HepG2 (cell line): ENCODE data around the gene PRRT2. TPM values are rescaled to one million over a fixed set of nuclear protein-coding genes. Genes with fewer than 3 reads are reported as not detected.

Source experiments
- ATAC-seq: fragments of 200-7000 bp; cut with Tn5 transposase; 3 replicates; pipeline ENCODE4 v1.9.1; 2020; ENCODE audit warnings: mild to moderate bottlenecking, moderate library complexity
- BruUV-seq: library from RNA; stranded (reverse); fragments of 400-500 nt; replicated peaks from 2 replicates; lab custom pipeline; 2021; lab: Mats Ljungman, UMichigan
- CTCF ChIA-PET: fragments of 300-600 bp; formaldehyde crosslinking; extraction: SDS; loops from one replicate; lab custom pipeline; 2021; ENCODE audit warnings: low total read pairs, inconsistent platforms, low intra/inter-chr PET ratio; lab: Yijun Ruan, JAX
- POLR2A ChIA-PET: fragments of 350-600 bp; sonication (Branson Sonifier 250); formaldehyde crosslinking; loops from one replicate; lab custom pipeline; 2020; ENCODE audit warnings: antibody characterized with exemption, inconsistent platforms; lab: Yijun Ruan, JAX
- DNase-seq: peaks from one replicate; pipeline ENCODE4 v3.0.0-alpha.2; 2015; ENCODE audit warnings: low spot score
- FAIRE-seq: peaks from 3 replicates; lab custom pipeline; 2011; peaks lifted over from hg19 to GRCh38; lab: Jason Lieb, UNC
- H2AFZ ChIP-seq: one replicate; pipeline ENCODE4 v1.6.1; 2011; ENCODE audit warnings: low read length, inconsistent platforms
- H3K27ac ChIP-seq: fragments of 300-600 bp; 3 replicates; pipeline ENCODE4 v1.8.0; 2011; ENCODE audit warnings: mixed run types, mild to moderate bottlenecking, mixed read lengths, low read length, inconsistent platforms; ENCODE audit not compliant: insufficient read depth; ENCODE audit errors: extremely low read length
- H3K27me3 ChIP-seq, 2 experiments: fragments of 200-600 bp in 1 of 2; 2 replicates in 1 of 2; 3 replicates in 1 of 2; pipeline versions ENCODE4 v1.6.0 to v1.8.0; 2011; ENCODE audit warnings: low read length in 2 of 2, mild to moderate bottlenecking in 2 of 2, moderate library complexity in 2 of 2, inconsistent platforms in 1 of 2; ENCODE audit not compliant: insufficient read depth in 2 of 2, control insufficient read depth in 1 of 2
- H3K36me3 ChIP-seq, 2 experiments: fragments of 200-600 bp in 1 of 2; replicated peaks in 1 of 2; 2 replicates in 1 of 2; 3 replicates in 1 of 2; pipeline versions ENCODE4 v1.5.1 to v1.8.0; 2011; ENCODE audit warnings: low read length in 2 of 2, inconsistent platforms in 1 of 2; ENCODE audit not compliant: insufficient read depth in 2 of 2, control insufficient read depth in 1 of 2
- H3K4me1 ChIP-seq: 2 replicates; pipeline ENCODE4 v1.5.1; 2012; ENCODE audit warnings: low read length, inconsistent platforms; ENCODE audit not compliant: insufficient read depth
- H3K4me2 ChIP-seq: 2 replicates; pipeline ENCODE4 v1.6.0; 2011; ENCODE audit warnings: low read depth, low read length, inconsistent platforms
- H3K4me3 ChIP-seq, 3 experiments: fragments of 200-600 bp in 1 of 3; sonication (generic), shearing (Covaris generic) in 1 of 3; replicated peaks in 1 of 3; 2 replicates each; pipeline ENCODE4 v1.5.1; 2011 to 2016; ENCODE audit warnings: low read length in 3 of 3, inconsistent platforms in 2 of 3, low read depth in 2 of 3, mild to moderate bottlenecking in 2 of 3, control low read depth in 1 of 3, mixed read lengths in 1 of 3; ENCODE audit not compliant: insufficient read depth in 1 of 3
- H3K79me2 ChIP-seq: one replicate; pipeline ENCODE4 v1.6.1; 2011; ENCODE audit warnings: low read length, inconsistent platforms; ENCODE audit not compliant: insufficient read depth
- H3K9ac ChIP-seq: 2 replicates; pipeline ENCODE4 v1.6.0; 2011; ENCODE audit warnings: mild to moderate bottlenecking, low read depth, low read length, inconsistent platforms; ENCODE audit not compliant: insufficient read depth
- H3K9me3 ChIP-seq: 2 replicates; pipeline ENCODE4 v1.5.1; 2012; ENCODE audit warnings: mild to moderate bottlenecking, low read length
- H4K20me1 ChIP-seq: 2 replicates; pipeline ENCODE4 v1.6.0; 2011; ENCODE audit warnings: inconsistent platforms, mild to moderate bottlenecking, low read length, moderate library complexity; ENCODE audit not compliant: insufficient read depth
- AGO1 ChIP-seq: fragments of 200-400 bp; formaldehyde crosslinking; IDR thresholded peaks from 2 replicates; pipeline ENCODE4 v1.6.1; 2017; ENCODE audit warnings: mild to moderate bottlenecking, low read depth, low read length, moderate library complexity; ENCODE audit not compliant: poor library complexity, severe bottlenecking
- CHD4 ChIP-seq: fragments of 200-600 bp; sonication (generic); IDR thresholded peaks from 2 replicates; pipeline ENCODE4 v1.7.0; 2017; ENCODE audit warnings: mild to moderate bottlenecking, low read length, borderline replicate concordance
- ELF3 ChIP-seq: IDR thresholded peaks from 2 replicates; pipeline ENCODE4 v1.6.1; 2016; ENCODE audit warnings: missing genetic modification reagents, missing compliant biosample characterization
- KAT8 ChIP-seq: IDR thresholded peaks from 2 replicates; pipeline ENCODE4 v1.6.1; 2016; ENCODE audit warnings: missing genetic modification reagents, missing compliant biosample characterization
- NCOA5 ChIP-seq: sonication (generic); formaldehyde crosslinking; IDR thresholded peaks from 2 replicates; pipeline ENCODE4 v1.4.0; 2020; ENCODE audit warnings: missing genetic modification reagents
- NCOR1 ChIP-seq: fragments of 200-600 bp; sonication (generic); IDR thresholded peaks from 2 replicates; pipeline ENCODE4 v1.7.0; 2017; ENCODE audit warnings: antibody characterized with exemption, low read length, borderline replicate concordance
- PRDM10 ChIP-seq: sonication (generic); formaldehyde crosslinking; IDR thresholded peaks from 2 replicates; pipeline ENCODE4 v1.4.0; 2020; ENCODE audit warnings: low read depth, missing genetic modification reagents
- TRIM24 ChIP-seq: sonication (generic); formaldehyde crosslinking; IDR thresholded peaks from 2 replicates; pipeline ENCODE4 v1.8.0; 2022; ENCODE audit warnings: mild to moderate bottlenecking, missing genetic modification reagents
- ZKSCAN1 ChIP-seq: fragments of 150-350 bp; IDR thresholded peaks from 2 replicates; pipeline ENCODE4 v1.6.1; 2014; ENCODE audit warnings: low read length
- ZNF160 ChIP-seq: sonication (generic); formaldehyde crosslinking; IDR thresholded peaks from 2 replicates; pipeline ENCODE4 v1.8.0; 2022; ENCODE audit warnings: mild to moderate bottlenecking, inconsistent platforms, missing genetic modification reagents
- ZNF224 ChIP-seq: sonication (generic); formaldehyde crosslinking; IDR thresholded peaks from 2 replicates; pipeline ENCODE4 v1.5.0; 2020; ENCODE audit warnings: mild to moderate bottlenecking, missing genetic modification reagents
- ZNF451 ChIP-seq: sonication (generic); formaldehyde crosslinking; IDR thresholded peaks from 2 replicates; pipeline ENCODE4 v1.5.0; 2020; ENCODE audit warnings: mild to moderate bottlenecking, missing genetic modification reagents
- ZNF530 ChIP-seq: sonication (generic); formaldehyde crosslinking; IDR thresholded peaks from 2 replicates; pipeline ENCODE4 v1.5.0; 2020; ENCODE audit warnings: low read depth, mild to moderate bottlenecking, missing genetic modification reagents
- ZNF609 ChIP-seq: sonication (generic); formaldehyde crosslinking; IDR thresholded peaks from 2 replicates; pipeline ENCODE4 v1.4.0; 2020; ENCODE audit warnings: mild to moderate bottlenecking, missing genetic modification reagents, borderline replicate concordance
- ZNF7 ChIP-seq: IDR thresholded peaks from 2 replicates; pipeline ENCODE4 v1.6.1; 2016; ENCODE audit warnings: missing biosample characterization, missing genetic modification reagents
- WGBS: methylation state at CpG from one replicate; pipeline ENCODE4 v1.1.6; 2017; ENCODE audit warnings: low lambda C conversion rate; 5-methylcytosine and 5-hydroxymethylcytosine counted together
- in situ Hi-C: cut with HindIII; loops from 2 replicates; pipeline ENCODE4 v1.10.0; 2017; ENCODE audit warnings: low pct_unique_long_range_greater_than_20kb; ENCODE audit not compliant: extremely low pct_ligation_motif_present
- intact Hi-C: fragments of 100-400 bp; cut with micrococcal nuclease; formaldehyde crosslinking; loops from one replicate; pipeline ENCODE4 v1.10.0; 2022; ENCODE audit not compliant: unreplicated experiment
- polyA plus RNA-seq, 8 experiments: library from polyadenylated mRNA; depleted of rRNA in 3 of 8; stranded (reverse) in 7 of 8; unstranded in 1 of 8; fragments of >200 nt; fragmentation: Illumina TruSeq in 4 of 8; extraction: Trizol in 4 of 8; gene quantifications; 2 replicates each; pipeline versions ENCODE4 v1.2.1 to v1.2.3, GENCODE V29; 2011 to 2016; ENCODE audit warnings: low read depth in 4 of 8, missing spikeins in 1 of 8, mixed read lengths in 1 of 8; ENCODE audit not compliant: insufficient read depth in 1 of 8
- total RNA-seq, 5 experiments: library from RNA; depleted of rRNA; stranded (reverse); fragments of >200 nt; fragmentation: Illumina TruSeq; extraction: Trizol; gene quantifications; 2 replicates each; pipeline ENCODE4 v1.2.3, GENCODE V29; 2016; ENCODE audit warnings: low read depth in 1 of 5

PRRT2 gene
- total and polyA plus RNA-seq, 2 of the 13 experiments (the other 11 are each of a cell fraction or from before 2014, with no cell fraction given), result 0.51 to 1.1 TPM

GRCh38 chr16:29791845-29792807, 19.9 kb upstream of the PRRT2 start:
- POLR2A ChIA-PET, result interaction anchor here (2.3 to 4.0 kb wide), 3 partner anchors 12 to 24 kb away, joined by 11 to 36 read pairs (median 14); partner anchors contain the start of genes MAZ and PAGR1
- Histone ChIP-seq H2AFZ (no peak overlapping the region), H3K4me3 (peak overlapping the region; percentile 77 to 97 (median 84)), H3K79me2 (peaks cover 64% of the 10 kb centered on the region), H3K27me3 (no peaks in the 10 kb centered on the region; a peak in 1 of 5 replicates), H3K9ac (peak overlapping the region; percentile 80), H4K20me1 (no peaks in the 10 kb centered on the region), H3K4me1 (peaks cover 59% of the 10 kb centered on the region), H3K36me3 (peaks cover 7 to 18% of the 10 kb centered on the region in 2 experiments), H3K4me2 (peak overlapping the region; percentile 92), H3K9me3 (no peaks in the 10 kb centered on the region), H3K27ac (peak overlapping the region; percentile 60)
- CTCF ChIA-PET, result no interaction called here
- ATAC-seq (peak; percentile 12; the same call in 1 of the 3 replicates), DNase-seq (no peak), FAIRE-seq (no peak)
- 31% methylated on average over 9 of the region's 9 CpGs for WGBS
- intact Hi-C loops (loop anchor here (5.0 kb wide), 1 partner anchor 55 kb away; no protein-coding TSS in a partner anchor), in situ Hi-C loops (no loop called here)
- no TSS peak for BruUV-seq
- TF ChIP-seq NCOR1 (peak; percentile 61; the same call in 1 of the 2 replicates), CHD4 (no peak), ELF3 (CRISPR knock-in tag) (0 out of 2 replicates have a peak, but pooled peaks have one; percentile 12), ZNF224 (no peak), ZNF530 (CRISPR knock-in tag) (no peak), TRIM24 (CRISPR knock-in tag) (no peak), ZKSCAN1 (peak; percentile 82), ZNF7 (CRISPR knock-in tag) (no peak), AGO1 (no peak), ZNF160 (no peak), ZNF451 (CRISPR knock-in tag) (no peak), NCOA5 (no peak), PRDM10 (CRISPR knock-in tag) (no peak), KAT8 (0 out of 2 replicates have a peak, but pooled peaks have one; percentile 11), ZNF609 (no peak)
